HG02884 (cell line): ENCODE data around the gene DPM3.
"Not testable (repeated sequence)": the region's sequence is repeated elsewhere in the genome, so short reads cannot be mapped to it uniquely, and the experiment has no call there.

Experiments used
- ATAC-seq: cut with Tn5 transposase; IDR thresholded peaks from one replicate; pipeline ENCODE4 v1.9.1; 2021; ENCODE audit warnings: mild to moderate bottlenecking, moderate library complexity; ENCODE audit not compliant: unreplicated experiment

DPM3 gene

GRCh38 chr1:155175927-155176371, 35.6 kb upstream of the DPM3 start:
- ATAC-seq, result no peak

GRCh38 chr1:155175281-155175926, 35.1 kb upstream of the DPM3 start:
- ATAC-seq, result no peak

GRCh38 chr1:155174324-155175280, 34.3 kb upstream of the DPM3 start:
- ATAC-seq, result no peak

GRCh38 chr1:155173478-155174323, 33.4 kb upstream of the DPM3 start, which contains the start of gene TRIM46:
TRIM46 (plus strand) TSS chr1:155173849; CDS start chr1:155173967, 118 bp downstream.
- ATAC-seq, result no peak

- ATAC-seq, result no peak
Measured at GRCh38 chr1:155172732-155173477, 32.6 kb upstream of the DPM3 start, which contains the start of gene KRTCAP2. KRTCAP2 (minus strand) TSS chr1:155173304; CDS start chr1:155173224, 80 bp downstream.

GRCh38 chr1:155171836-155172731, 31.8 kb upstream of the DPM3 start:
- ATAC-seq, result no peak

GRCh38 chr1:155170806-155171205, 30.5 kb upstream of the DPM3 start:
- no peak for ATAC-seq

- ATAC-seq, result no peak
Measured at GRCh38 chr1:155170101-155170785, 29.9 kb upstream of the DPM3 start.

GRCh38 chr1:155169541-155169940, 29.2 kb upstream of the DPM3 start:
- ATAC-seq, result no peak

GRCh38 chr1:155168456-155169210, 28.3 kb upstream of the DPM3 start:
- ATAC-seq, result no peak

- not testable (repeated sequence) for ATAC-seq
Measured at GRCh38 chr1:155168105-155168445, 27.7 kb upstream of the DPM3 start.

- no peak for ATAC-seq
Measured at GRCh38 chr1:155167166-155168104, 27.1 kb upstream of the DPM3 start.

GRCh38 chr1:155166471-155167165, 26.3 kb upstream of the DPM3 start:
- ATAC-seq, result no peak

GRCh38 chr1:155166051-155166470, 25.7 kb upstream of the DPM3 start:
- no peak for ATAC-seq

GRCh38 chr1:155164625-155165024, 24.3 kb upstream of the DPM3 start:
- ATAC-seq, result not testable (repeated sequence)

- not testable (repeated sequence) for ATAC-seq
Measured at GRCh38 chr1:155163785-155164184, 23.5 kb upstream of the DPM3 start.
